ENCODE results near the gene SPAAR. TPM values are rescaled to one million over a fixed set of nuclear protein-coding genes. Genes with fewer than 3 reads are reported as not detected.

Gene SPAAR
- total RNA-seq, 1 donor from 2014 or later: 11.9 TPM

DNA sequence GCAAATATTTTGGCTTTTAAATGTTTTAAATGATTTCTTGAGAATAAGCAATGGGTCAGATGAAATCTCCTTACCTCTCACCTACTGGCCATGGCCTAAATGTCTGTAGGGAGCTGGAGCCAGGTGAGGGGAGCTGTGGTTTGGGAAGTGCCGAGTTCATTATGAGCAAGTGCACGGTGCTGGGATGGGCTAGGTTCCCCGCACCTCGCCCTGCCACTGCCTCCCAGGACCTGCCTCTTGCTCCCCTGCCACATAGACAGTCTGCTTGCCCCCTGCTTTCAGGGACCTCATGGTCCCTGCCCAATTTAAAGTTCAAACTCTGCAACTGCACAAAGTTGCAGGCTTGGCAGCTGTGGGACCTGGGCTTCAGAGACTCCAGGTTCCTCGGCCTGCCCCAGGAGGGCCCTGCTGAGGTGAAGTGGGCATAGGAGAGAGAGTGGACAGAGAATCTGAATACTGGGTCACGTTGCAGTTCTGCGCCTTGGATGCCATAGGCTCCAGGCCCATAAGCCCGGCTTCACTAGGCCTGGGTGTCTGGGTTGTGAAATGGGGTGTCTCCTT, 44.5 kb upstream of the SPAAR start:
- intact Hi-C loops (cut with DNase I): no loop called here

DNA sequence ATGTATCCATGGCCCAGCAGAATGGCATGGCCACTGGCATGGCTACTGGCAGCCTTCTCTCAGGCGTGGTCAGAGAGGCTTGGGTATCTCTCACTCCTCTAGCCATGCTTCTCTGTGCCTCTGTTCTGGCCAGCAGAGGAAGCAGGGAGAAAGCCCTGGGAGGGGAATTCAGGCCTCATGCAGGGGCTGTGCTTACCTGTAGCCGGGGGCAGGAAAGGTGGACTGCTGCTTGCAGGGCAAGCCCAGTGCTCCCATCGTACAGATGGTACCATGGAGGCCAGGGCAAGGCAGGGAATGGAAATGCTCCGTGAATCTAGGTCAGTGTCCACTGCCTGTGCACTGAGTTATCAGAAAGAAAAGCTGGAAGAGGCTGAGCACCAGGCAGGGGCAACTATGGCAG, 41.8 kb upstream of the SPAAR start:
- peaks cover 6% of the 10 kb centered on the region for H3K27me3 ChIP-seq (ENCODE audit: low read depth)
- no peak for DNase-seq
- ATAC-seq: no peak
- TF ChIP-seq, protein P1, sequence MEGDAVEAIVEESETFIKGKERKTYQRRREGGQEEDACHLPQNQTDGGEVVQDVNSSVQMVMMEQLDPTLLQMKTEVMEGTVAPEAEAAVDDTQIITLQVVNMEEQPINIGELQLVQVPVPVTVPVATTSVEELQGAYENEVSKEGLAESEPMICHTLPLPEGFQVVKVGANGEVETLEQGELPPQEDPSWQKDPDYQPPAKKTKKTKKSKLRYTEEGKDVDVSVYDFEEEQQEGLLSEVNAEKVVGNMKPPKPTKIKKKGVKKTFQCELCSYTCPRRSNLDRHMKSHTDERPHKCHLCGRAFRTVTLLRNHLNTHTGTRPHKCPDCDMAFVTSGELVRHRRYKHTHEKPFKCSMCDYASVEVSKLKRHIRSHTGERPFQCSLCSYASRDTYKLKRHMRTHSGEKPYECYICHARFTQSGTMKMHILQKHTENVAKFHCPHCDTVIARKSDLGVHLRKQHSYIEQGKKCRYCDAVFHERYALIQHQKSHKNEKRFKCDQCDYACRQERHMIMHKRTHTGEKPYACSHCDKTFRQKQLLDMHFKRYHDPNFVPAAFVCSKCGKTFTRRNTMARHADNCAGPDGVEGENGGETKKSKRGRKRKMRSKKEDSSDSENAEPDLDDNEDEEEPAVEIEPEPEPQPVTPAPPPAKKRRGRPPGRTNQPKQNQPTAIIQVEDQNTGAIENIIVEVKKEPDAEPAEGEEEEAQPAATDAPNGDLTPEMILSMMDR (IDR thresholded peaks at IDR 0.05): no peak
- H3K36me3 ChIP-seq: no peaks in the 10 kb centered on the region
- no peak overlapping the region for H3K27ac ChIP-seq
- intact Hi-C loops (cut with DNase I): no loop called here
- H3K4me1 ChIP-seq: no peaks in the 10 kb centered on the region
- no peak overlapping the region for H3K4me3 ChIP-seq
- H3K9me3 ChIP-seq: no peaks in the 10 kb centered on the region

More for the DNA sequence above, 44.5 kb upstream of the SPAAR start:
- TF ChIP-seq, protein P1 (IDR thresholded peaks at IDR 0.05): no peak
- no peaks in the 10 kb centered on the region for H3K4me1 ChIP-seq
- peaks cover 6% of the 10 kb centered on the region for H3K27me3 ChIP-seq (ENCODE audit: low read depth)
- no peak overlapping the region for H3K4me3 ChIP-seq
- no peaks in the 10 kb centered on the region for H3K36me3 ChIP-seq
- no peak overlapping the region for H3K27ac ChIP-seq
- no peaks in the 10 kb centered on the region for H3K9me3 ChIP-seq
- no peak for ATAC-seq
- no peak for DNase-seq

DNA sequence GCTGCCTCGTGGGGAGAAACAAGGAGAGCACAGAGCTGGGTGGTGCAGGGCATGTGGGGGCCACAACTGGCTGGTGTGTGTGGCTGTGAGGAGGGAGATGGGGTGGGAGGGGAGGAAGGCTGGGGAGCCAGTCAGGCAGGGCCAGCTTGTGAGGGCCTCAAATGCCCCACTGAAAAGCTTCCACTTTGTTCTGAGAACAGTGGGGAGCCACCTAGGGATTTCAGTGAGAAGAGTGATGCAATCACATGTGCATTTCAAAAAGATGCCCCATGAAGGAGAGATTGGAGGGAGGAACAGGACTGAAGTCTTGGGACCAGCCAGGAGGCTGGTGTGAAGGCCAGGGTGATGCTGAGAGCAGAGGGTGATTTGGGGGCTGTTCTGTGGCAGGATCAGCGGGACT, 40.4 kb upstream of the SPAAR start:
- Histone ChIP-seq H3K27me3 (ENCODE audit: low read depth) (peaks cover 6% of the 10 kb centered on the region), H3K4me1 (no peaks in the 10 kb centered on the region), H3K9me3 (no peaks in the 10 kb centered on the region), H3K36me3 (no peaks in the 10 kb centered on the region), H3K4me3 (no peak overlapping the region), H3K27ac (no peak overlapping the region)
- TF ChIP-seq, protein P1 (IDR thresholded peaks at IDR 0.05): no peak
- no peak for ATAC-seq
- no peak for DNase-seq
- intact Hi-C loops (cut with DNase I): no loop called here

DNA sequence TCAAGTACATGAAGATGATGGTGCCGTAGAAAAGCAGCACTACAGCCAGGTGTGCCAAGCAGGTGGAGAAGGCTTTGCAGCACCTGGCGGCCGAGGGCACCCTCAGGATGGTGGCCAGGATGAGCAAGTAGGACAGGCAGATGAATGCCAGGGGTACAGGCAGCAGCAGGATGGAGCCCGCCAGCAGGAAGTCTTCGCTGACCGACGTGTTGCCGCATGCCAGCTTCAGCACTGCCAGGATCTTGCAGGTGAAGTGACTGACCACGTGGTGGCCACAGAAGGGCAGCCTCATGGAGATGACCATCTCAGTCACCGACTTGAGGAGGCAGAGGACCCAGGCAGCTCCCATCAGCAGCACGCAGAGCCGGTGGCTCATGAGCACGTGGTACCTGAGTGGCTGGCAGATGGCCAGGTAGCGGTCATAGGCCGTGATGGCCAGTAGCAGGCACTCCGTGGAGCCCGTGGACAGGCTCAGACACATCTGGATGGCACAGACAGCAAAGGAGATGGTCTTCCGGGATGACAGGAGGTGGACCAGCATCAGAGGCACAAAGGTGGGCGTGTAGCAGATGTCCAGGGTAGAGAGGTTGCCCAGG, 39.6 kb upstream of the SPAAR start:
- Histone ChIP-seq H3K4me3 (no peak overlapping the region), H3K27me3 (ENCODE audit: low read depth) (peaks cover 6% of the 10 kb centered on the region), H3K27ac (no peak overlapping the region), H3K9me3 (no peaks in the 10 kb centered on the region), H3K36me3 (no peaks in the 10 kb centered on the region), H3K4me1 (no peaks in the 10 kb centered on the region)
- TF ChIP-seq, protein P1 (IDR thresholded peaks at IDR 0.05): no peak
- ATAC-seq: no peak
- intact Hi-C loops (cut with DNase I): no loop called here
- DNase-seq: no peak

DNA sequence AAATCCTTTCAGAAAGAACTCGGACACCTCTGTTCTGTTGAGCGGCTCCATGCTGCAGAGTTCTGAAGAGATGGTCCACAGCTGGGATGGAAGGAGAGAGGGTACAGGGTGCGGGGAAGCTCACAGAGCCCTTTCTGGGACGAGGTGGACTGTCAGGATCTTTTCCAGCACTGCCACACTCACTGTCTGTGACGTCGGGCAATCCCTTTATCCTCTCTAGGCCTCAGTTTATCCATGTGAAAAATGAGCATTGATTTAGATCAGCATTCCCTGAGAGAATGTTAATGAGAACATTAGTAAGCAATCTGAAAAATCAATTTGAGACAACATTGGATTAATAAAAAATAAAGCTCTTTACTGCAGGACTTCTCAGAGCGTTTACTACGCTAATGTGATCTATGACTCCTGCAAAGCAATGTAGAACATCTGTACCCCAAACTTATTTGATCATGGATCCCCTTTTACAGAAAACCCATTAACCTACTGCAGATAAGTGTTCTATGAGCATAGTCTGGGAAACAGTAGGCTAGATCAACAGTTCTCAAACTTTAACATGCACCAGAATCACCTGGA, 38.9 kb upstream of the SPAAR start, which contains the start of gene OR13J1:
OR13J1 (minus strand) TSS at position 51 of the 573 bp plus-strand sequence; CDS start at position 51, 0 bp downstream.
- Histone ChIP-seq H3K27ac (no peak within 1 kb of the TSS), H3K9me3 (no peaks in the 10 kb centered on the region), H3K4me3 (no peak within 1 kb of the TSS), H3K27me3 (ENCODE audit: low read depth) (peaks cover 6% of the 10 kb centered on the region), H3K4me1 (no peaks in the 10 kb centered on the region), H3K36me3 (no peaks in the 10 kb centered on the region)
- intact Hi-C loops (cut with DNase I): no loop called here
- ATAC-seq (no peak), DNase-seq (no peak)
- TF ChIP-seq, protein P1 (IDR thresholded peaks at IDR 0.05): no peak

Data from lower lobe of right lung (tissue), 2 donors.